NCI-H774 (cell line): Measurements from ENCODE around the gene COG8.
A peak's percentile ranks its signal among the peaks of the same experiment; 100 is the strongest.

Experiments used
- DNase-seq: peaks from one replicate; lab custom pipeline; 2025; lab: John Stamatoyannopoulos, UW

The COG8 gene

DNA sequence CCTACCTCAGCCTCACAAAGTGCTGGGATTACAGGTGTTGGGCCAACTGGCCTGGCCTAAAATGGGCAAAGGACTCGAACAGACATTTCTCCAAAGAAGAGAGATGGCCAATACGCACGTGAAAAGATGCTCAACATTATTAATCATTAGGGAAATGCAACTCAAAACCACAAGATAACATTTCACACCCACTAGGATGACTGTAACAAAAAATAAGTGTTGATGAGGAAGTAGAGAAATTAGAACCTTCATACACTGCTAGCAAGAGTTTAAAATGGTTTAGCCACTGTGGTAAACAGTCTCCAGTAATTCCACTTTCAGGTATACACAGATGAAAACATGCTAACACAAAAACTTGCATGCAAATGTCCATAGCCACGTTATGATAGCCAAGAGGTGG is 6.6 kb upstream of the COG8 start:
- no peak for DNase-seq

- no peak for DNase-seq
Measured at GRCh38 chr16:69344171-69344570, 4.8 kb upstream of the COG8 start.

DNA sequence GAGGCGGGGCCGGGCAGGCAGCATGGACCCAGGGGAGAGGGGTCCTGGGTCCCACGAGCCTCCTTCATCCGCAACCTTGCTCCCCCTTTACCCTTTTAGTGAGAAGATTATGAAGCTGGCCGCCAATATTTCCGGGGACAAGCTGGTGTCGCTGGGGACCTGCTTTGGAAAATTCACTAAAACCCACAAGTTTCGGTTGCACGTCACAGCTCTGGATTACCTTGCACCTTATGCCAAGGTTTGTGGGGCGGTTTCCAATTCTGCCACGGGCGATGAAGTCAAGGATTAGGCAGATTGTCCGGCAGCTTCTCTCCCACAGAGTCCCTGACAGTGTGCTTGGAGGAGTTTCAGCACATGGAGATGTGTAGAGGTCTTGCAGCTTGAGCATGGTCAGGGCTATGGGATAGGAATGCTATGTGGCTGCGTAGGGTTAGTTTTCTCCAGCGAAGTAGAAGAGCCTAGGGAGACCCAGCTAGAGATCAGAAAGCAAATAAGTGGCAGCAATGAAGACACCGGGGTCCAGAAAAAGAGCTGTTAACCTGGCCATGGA is 806 bp upstream of the COG8 start:
- DNase-seq, result no peak

DNA sequence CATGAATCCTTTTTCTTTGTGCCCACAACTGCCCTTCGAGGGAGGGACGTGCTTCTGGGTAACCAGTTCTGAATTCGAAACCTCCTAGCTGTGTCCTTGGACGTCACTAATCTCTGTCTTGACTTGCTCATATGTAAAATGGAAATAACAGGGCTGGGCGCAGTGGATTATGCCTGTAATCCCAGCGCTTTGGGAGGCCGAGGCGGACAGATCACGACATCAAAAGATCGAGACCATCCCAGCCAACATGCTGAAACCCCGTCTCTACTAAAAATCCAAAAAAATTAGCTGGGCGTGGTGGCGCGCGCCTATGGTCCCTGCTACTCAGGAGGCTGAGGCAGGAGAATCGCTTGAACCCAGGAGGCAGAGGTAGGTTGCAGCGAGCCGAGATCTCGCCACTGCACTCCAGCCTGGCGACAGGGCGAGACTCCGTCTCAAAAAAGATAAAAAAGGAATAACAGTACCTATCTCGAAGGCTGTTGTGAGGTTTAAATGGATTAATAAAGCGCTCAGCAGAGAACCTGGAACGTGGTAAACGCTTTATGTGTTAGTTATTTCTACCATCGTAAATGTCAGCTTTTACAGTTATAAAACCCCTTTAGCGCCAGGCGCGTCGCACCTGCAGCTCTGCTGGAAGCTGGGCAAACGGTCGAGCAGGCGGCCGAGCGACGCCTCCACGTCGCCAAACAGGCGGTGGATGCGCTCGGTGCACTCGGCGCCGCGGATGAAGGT is 641 bp downstream of the COG8 start:
- no peak for DNase-seq

DNA sequence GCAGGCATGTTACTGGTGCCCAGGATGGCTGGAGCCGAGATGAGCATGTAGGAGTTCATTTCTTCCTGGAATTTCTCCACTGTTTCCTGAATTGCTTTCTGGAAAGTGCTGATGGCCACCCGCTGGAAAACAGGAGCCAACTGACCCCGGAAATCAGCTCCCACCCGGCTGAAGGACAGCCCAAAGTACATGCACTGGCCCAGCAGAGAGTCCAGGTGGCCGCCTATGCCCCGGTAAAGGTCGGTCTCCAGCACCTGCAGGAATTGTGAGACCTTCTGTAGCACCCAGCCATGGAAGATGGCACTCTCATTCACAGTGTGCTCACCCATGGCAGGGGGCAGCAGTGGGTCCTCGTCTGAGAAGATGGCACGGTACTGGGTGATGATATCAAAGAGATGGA is 4.7 kb downstream of the COG8 start:
- no peak for DNase-seq

- DNase-seq, result peak; percentile 80
Measured at GRCh38 chr16:69330286-69331109, 8.9 kb downstream of the COG8 start, which contains the start of gene PDF. PDF (minus strand) TSS chr16:69330588; CDS start chr16:69330570, 18 bp downstream.

DNA sequence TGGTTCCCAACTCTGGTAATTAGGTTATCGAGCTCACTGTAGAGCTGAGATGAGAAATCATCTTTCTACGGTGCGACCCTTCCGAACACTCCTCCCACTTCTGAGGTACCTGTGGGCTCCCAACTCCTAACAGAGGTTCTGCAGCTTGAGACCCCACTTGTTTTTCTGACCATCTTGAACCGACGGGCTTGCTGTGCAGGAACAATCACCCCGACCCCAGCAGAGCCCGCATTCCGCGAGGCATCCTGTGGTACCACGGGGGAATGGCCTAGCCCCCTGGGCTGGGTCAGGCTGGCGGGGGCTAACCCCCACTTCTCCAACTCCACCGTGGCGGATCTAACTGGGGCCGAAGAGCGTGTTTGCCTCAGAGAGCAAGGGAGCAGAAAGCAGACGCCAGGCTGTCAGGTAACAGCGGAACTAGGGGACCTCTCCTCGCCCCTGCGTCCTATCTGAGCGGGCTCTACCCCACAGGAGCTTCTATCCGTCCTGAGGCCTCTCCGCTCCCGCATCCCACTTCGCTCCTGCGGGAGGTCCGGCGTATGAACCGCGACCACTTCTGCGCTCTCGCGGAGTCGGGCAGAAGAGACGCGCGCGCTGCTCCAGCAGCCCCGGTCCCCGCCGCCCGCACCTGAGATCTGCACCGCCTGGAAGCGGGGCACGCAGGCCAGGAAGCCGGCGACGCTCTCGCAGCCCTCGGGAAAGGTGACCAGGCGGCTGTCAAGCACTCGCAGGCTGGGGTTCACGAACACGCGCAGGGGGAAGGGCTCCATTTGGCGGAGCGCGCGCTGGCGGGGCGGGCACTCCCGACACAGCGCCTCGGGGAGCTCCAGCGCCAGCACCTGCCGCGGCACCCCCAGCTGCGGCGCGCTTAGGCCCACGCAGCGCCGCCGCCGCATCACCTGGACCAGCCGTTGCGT is 9.7 kb downstream of the COG8 start:
- no peak for DNase-seq

- no peak for DNase-seq
Measured at GRCh38 chr16:69328854-69329316, 10.5 kb downstream of the COG8 start.

GRCh38 chr16:69327585-69328310 is 11.6 kb downstream of the COG8 start:
- DNase-seq, result no peak

DNA sequence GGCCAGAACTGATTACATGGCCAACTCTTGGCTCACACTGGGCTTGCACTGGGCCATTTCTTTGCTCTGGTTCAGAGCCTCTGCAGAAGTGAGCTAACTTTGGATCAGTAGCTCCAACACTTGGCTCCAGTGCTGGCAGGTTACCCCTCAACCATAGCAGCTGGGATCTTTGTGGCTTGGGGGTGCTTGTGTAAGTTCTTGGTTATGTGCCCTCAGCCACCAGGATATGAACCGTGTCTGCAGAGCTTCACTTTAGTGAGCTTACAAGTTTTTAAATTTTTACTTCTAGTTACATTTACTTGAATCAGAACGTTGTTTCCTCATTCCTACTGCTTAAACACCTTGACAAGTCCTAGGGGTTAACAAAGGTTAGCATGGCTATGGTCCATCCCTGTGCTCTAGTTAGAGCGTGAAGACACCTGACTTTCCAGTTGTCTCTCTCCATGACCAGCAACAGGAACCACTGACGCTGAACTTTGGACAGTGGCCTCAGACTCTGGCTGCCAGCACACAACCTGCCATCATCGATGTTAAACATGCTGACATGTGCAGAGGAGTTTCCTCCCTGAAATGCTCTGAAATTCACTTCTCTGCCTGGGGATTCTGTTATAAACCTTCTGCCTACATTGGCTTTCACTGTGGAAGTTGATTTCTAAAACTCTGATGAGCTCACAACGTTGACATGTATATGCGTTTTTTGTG is 13.0 kb downstream of the COG8 start:
- no peak for DNase-seq

GRCh38 chr16:69325784-69326171 is 13.6 kb downstream of the COG8 start:
- no peak for DNase-seq

GRCh38 chr16:69324585-69325253 is 14.6 kb downstream of the COG8 start:
- DNase-seq, result no peak

GRCh38 chr16:69324013-69324531 is 15.3 kb downstream of the COG8 start:
- no peak for DNase-seq

DNA sequence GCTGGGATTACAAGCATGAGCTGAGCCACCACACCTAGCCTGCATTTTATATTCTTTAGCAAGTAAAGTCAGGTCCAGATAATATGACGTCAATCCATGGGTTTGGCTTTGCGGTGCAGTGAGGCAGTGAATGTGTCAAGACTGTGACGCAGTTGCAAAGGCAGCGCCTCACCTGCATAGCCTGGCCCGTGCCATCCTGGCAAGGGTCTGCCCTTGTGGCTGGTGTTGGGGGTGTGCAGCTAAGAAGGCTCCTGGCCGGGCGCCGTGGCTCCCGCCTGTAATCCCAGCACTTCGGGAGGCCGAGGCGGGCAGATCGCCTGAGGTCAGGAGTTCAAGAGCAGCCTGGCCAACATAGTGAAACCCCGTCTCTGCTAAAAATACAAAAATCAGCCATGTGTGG is 15.9 kb downstream of the COG8 start:
- DNase-seq, result no peak

- DNase-seq, result no peak
Measured at GRCh38 chr16:69322343-69322742, 17.0 kb downstream of the COG8 start.

- no peak for DNase-seq
Measured at GRCh38 chr16:69321080-69321479, 18.3 kb downstream of the COG8 start.

GRCh38 chr16:69320740-69321073 is 18.7 kb downstream of the COG8 start:
- DNase-seq, result no peak

GRCh38 chr16:69319826-69320739 is 19.3 kb downstream of the COG8 start:
- no peak for DNase-seq

GRCh38 chr16:69319381-69319780 is 20.0 kb downstream of the COG8 start:
- no peak for DNase-seq
